HG03439 (cell line): ENCODE results near the gene TANC1.

Experiments used
- ATAC-seq: cut with Tn5 transposase; IDR thresholded peaks from one replicate; pipeline ENCODE4 v1.9.1; 2021; ENCODE audit warnings: mild to moderate bottlenecking, moderate library complexity; ENCODE audit not compliant: unreplicated experiment

TANC1 gene

GRCh38 chr2:159243529-159243928 lies 275.1 kb downstream of the TANC1 start:
- ATAC-seq: no peak

- ATAC-seq: no peak
Observed at GRCh38 chr2:159246325-159246988, 278.0 kb downstream of the TANC1 start.

- no peak for ATAC-seq
Observed at GRCh38 chr2:159249990-159250715, 281.7 kb downstream of the TANC1 start.

GRCh38 chr2:159251296-159252173 lies 283.1 kb downstream of the TANC1 start:
- ATAC-seq: no peak

GRCh38 chr2:159252905-159253304 lies 284.5 kb downstream of the TANC1 start:
- no peak for ATAC-seq

- ATAC-seq: no peak
Observed at GRCh38 chr2:159256159-159256558, 287.7 kb downstream of the TANC1 start.

- ATAC-seq: no peak
Observed at GRCh38 chr2:159262226-159262625, 293.8 kb downstream of the TANC1 start.

GRCh38 chr2:159262904-159263303 lies 294.5 kb downstream of the TANC1 start:
- ATAC-seq: no peak

- no peak for ATAC-seq
Observed at GRCh38 chr2:159265171-159265576, 296.7 kb downstream of the TANC1 start.

- ATAC-seq: no peak
Observed at GRCh38 chr2:159266554-159266953, 298.1 kb downstream of the TANC1 start.

GRCh38 chr2:159267921-159268320 lies 299.5 kb downstream of the TANC1 start:
- no peak for ATAC-seq

- no peak for ATAC-seq
Observed at GRCh38 chr2:159270744-159271379, 302.4 kb downstream of the TANC1 start.

GRCh38 chr2:159272156-159272555 lies 303.7 kb downstream of the TANC1 start:
- no peak for ATAC-seq

GRCh38 chr2:159275111-159275510 lies 306.7 kb downstream of the TANC1 start:
- ATAC-seq: no peak

- ATAC-seq: no peak
Observed at GRCh38 chr2:159279700-159280099, 311.3 kb downstream of the TANC1 start.

- ATAC-seq: no peak
Observed at GRCh38 chr2:159281002-159281401, 312.6 kb downstream of the TANC1 start.
